ENCODE measurements around the gene SRSF7.
"Not testable (repeated sequence)": the region's sequence is repeated elsewhere in the genome, so short reads cannot be mapped to it uniquely, and the experiment has no call there.

SRSF7 gene

DNA sequence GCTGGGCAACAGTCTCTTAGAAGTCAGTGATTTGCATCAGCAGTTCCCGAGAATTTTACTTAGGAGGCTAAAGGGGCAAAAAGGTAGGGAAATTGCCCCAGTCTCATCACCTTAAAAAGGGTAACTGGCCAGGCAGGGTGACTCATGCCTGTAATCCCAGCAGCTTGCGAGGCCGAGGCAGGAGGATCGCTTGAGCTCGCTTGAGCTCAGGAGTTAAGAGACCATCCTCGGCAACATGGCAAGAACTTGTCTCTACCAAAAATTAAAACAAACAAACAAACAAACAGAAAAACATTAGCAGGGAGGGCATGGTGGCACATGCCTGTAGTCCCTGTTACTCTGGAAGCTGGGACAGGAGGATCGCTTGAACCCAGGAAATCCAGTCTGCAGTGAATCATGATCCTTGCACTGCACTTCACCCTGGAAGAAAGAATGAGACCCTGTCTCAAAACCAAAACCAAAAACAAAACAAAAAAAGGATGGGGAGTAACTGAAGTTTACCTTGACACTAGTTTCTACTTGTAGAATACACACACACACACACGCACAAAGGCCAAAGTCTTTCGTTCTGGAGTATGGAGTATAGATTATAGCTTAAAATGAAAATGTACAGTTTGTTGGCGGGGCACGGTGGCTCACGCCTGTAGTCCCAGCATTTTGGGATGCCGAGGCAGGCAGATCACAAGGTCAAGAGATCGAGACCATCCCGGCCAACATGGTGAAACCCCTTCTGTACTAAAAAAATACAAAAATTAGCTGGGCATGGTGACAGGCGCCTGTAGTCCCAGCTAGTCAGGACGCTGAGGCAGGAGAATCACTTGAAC is 24.1 kb upstream of the SRSF7 start:
- Mint-ChIP-seq H3K27ac (no peak overlapping the region), H3K4me3 (no peak overlapping the region), H3K9me3 (no peaks in the 10 kb centered on the region), H3K27me3 (peaks cover 42% of the 10 kb centered on the region), H3K36me3 (peaks cover 5% of the 10 kb centered on the region), H3K4me1 (peaks cover 20% of the 10 kb centered on the region)
- CTCF ChIA-PET: no interaction called here
- no peak for DNase-seq

GRCh38 chr2:38771632-38772031 is 20.5 kb upstream of the SRSF7 start:
- no peaks in the 10 kb centered on the region for H3K36me3 Mint-ChIP-seq
- H3K27ac Mint-ChIP-seq: no peak overlapping the region
- H3K4me1 Mint-ChIP-seq: peaks cover 4% of the 10 kb centered on the region
- no peak for DNase-seq
- no peaks in the 10 kb centered on the region for H3K9me3 Mint-ChIP-seq
- peaks cover 38% of the 10 kb centered on the region for H3K27me3 Mint-ChIP-seq
- CTCF ChIA-PET: no interaction called here
- H3K4me3 Mint-ChIP-seq: no peak overlapping the region

DNA sequence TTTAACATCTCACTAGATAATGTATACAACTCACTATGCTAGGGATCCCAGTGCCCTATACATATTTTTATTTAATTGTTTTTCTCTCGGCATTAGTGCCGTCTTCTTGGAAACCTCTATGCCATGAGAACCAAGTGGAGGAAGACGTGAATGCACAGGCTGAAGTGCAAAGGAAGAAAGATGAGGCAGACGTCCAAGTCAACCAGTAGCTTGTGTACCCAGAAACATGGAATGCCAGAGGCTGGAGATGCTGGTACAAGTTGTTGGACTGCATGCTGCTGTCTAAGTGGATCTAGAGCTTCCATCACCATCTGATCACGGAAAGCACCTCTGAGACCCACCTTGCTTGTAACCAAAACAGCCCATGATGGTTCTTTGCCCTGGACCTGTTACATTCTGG is 14.4 kb upstream of the SRSF7 start:
- no peaks in the 10 kb centered on the region for H3K36me3 Mint-ChIP-seq
- peaks cover 8% of the 10 kb centered on the region for H3K4me1 Mint-ChIP-seq
- peaks cover 8% of the 10 kb centered on the region for H3K27me3 Mint-ChIP-seq
- DNase-seq: no peak
- no peak overlapping the region for H3K4me3 Mint-ChIP-seq
- CTCF ChIA-PET: interaction anchor here (0.6 kb wide), 1 partner anchor 11 kb away, joined by 3 read pairs; no protein-coding TSS in a partner anchor
- no peak overlapping the region for H3K27ac Mint-ChIP-seq
- H3K9me3 Mint-ChIP-seq: no peaks in the 10 kb centered on the region

GRCh38 chr2:38765149-38765548 is 14.0 kb upstream of the SRSF7 start:
- CTCF ChIA-PET: no interaction called here
- Mint-ChIP-seq H3K4me3 (no peak overlapping the region), H3K27ac (no peak overlapping the region), H3K36me3 (no peaks in the 10 kb centered on the region), H3K9me3 (no peaks in the 10 kb centered on the region), H3K27me3 (peaks cover 8% of the 10 kb centered on the region), H3K4me1 (peaks cover 8% of the 10 kb centered on the region)
- no peak for DNase-seq

GRCh38 chr2:38763728-38764127 is 12.6 kb upstream of the SRSF7 start:
- Mint-ChIP-seq H3K4me1 (peaks cover 8% of the 10 kb centered on the region), H3K27me3 (peaks cover 3% of the 10 kb centered on the region), H3K36me3 (no peaks in the 10 kb centered on the region), H3K9me3 (no peaks in the 10 kb centered on the region), H3K4me3 (no peak overlapping the region), H3K27ac (no peak overlapping the region)
- DNase-seq: no peak
- CTCF ChIA-PET: no interaction called here

DNA sequence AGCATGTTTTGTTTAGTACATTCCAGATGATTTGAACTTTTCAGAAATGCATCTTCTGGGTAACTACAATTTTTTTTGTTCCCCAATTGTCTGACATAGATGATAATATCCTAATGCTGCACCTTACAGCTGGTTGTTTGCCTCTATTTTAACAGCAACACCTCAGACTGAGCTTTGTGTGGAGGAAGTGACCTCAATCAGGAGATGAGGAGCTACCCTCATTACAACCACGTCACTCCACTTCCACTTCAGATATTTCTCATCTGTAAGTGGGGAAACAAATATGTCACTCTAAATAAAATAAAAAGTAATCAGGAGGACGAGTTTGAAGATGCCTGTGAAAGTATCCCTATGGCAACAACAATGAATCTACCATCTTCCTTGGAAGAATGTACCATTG is 12.1 kb upstream of the SRSF7 start:
- Mint-ChIP-seq H3K4me3 (no peak overlapping the region), H3K27me3 (peaks cover 3% of the 10 kb centered on the region), H3K9me3 (no peaks in the 10 kb centered on the region), H3K4me1 (peaks cover 8% of the 10 kb centered on the region), H3K27ac (no peak overlapping the region), H3K36me3 (no peaks in the 10 kb centered on the region)
- no peak for DNase-seq
- CTCF ChIA-PET: no interaction called here

DNA sequence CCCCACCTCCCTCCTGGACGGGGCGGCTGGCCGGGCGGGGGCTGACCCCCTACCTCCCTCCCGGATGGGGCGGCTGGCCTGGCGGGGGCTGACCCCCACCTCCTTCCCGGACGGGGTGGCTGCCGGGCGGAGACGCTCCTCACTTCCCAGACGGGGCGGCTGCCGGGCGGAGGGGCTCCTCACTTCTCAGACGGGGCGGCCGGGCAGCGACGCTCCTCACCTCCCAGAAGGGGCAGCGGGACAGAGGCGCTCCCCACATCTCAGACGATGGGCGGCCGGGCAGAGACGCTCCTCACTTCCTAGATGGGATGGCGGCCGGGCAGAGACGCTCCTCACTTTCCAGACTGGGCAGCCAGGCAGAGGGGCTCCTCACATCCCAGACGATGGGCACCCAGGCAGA is 4.7 kb upstream of the SRSF7 start:
- CTCF ChIA-PET, H3K4me3 Mint-ChIP-seq, DNase-seq, H3K9me3 Mint-ChIP-seq, H3K27ac Mint-ChIP-seq, H3K27me3 Mint-ChIP-seq, H3K36me3 Mint-ChIP-seq: not testable (repeated sequence)
- peaks cover 17% of the 10 kb centered on the region for H3K4me1 Mint-ChIP-seq

DNA sequence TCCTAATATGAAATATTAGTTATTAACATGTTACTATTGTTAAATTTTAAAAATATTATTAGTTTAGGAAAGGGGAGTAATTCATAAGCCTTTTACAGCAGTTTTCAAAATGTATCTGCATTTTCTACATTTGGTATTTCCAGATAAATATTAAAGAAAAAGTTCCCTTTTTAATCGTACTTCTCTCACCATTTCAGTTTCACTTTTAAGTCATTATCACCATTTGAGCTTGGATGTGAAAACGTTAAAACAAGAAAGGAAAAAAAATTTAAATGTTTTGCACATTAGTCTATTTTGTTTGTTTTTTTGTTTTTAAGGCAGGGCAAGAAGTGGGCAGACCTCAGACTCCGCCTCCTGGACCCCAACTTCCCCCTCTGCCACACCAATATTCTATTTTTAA is 3.3 kb upstream of the SRSF7 start:
- no peak for DNase-seq
- Mint-ChIP-seq H3K27ac (peak overlapping the region; percentile 62), H3K4me3 (peak overlapping the region; percentile 54), H3K4me1 (peaks cover 22% of the 10 kb centered on the region), H3K27me3 (peaks cover 4% of the 10 kb centered on the region), H3K9me3 (no peaks in the 10 kb centered on the region), H3K36me3 (peaks cover 14% of the 10 kb centered on the region)
- CTCF ChIA-PET: interaction anchor here (0.6 kb wide), 1 partner anchor 173 kb away, joined by 3 read pairs; no protein-coding TSS in a partner anchor

GRCh38 chr2:38754049-38754448 is 2.9 kb upstream of the SRSF7 start:
- Mint-ChIP-seq H3K4me3 (peak overlapping the region; percentile 64), H3K27me3 (peaks cover 4% of the 10 kb centered on the region), H3K27ac (peak overlapping the region; percentile 71), H3K36me3 (peaks cover 17% of the 10 kb centered on the region), H3K9me3 (no peaks in the 10 kb centered on the region), H3K4me1 (peaks cover 25% of the 10 kb centered on the region)
- no peak for DNase-seq
- CTCF ChIA-PET: interaction anchor here (0.6 kb wide), 1 partner anchor 172 kb away, joined by 3 read pairs; no protein-coding TSS in a partner anchor

- Mint-ChIP-seq H3K36me3 (peaks cover 37% of the 10 kb centered on the region), H3K4me3 (peak overlapping the region; percentile 98), H3K27me3 (peaks cover 4% of the 10 kb centered on the region), H3K27ac (peak overlapping the region; percentile 99), H3K4me1 (peaks cover 47% of the 10 kb centered on the region), H3K9me3 (no peaks in the 10 kb centered on the region)
- CTCF ChIA-PET: interaction anchor here (1.0 to 1.6 kb wide), 5 partner anchors 10 to 169 kb away, joined by 3 to 13 read pairs (median 4); no protein-coding TSS in a partner anchor
- DNase-seq: no peak
Measured at GRCh38 chr2:38751596-38752410, 642 bp upstream of the SRSF7 start.

DNA sequence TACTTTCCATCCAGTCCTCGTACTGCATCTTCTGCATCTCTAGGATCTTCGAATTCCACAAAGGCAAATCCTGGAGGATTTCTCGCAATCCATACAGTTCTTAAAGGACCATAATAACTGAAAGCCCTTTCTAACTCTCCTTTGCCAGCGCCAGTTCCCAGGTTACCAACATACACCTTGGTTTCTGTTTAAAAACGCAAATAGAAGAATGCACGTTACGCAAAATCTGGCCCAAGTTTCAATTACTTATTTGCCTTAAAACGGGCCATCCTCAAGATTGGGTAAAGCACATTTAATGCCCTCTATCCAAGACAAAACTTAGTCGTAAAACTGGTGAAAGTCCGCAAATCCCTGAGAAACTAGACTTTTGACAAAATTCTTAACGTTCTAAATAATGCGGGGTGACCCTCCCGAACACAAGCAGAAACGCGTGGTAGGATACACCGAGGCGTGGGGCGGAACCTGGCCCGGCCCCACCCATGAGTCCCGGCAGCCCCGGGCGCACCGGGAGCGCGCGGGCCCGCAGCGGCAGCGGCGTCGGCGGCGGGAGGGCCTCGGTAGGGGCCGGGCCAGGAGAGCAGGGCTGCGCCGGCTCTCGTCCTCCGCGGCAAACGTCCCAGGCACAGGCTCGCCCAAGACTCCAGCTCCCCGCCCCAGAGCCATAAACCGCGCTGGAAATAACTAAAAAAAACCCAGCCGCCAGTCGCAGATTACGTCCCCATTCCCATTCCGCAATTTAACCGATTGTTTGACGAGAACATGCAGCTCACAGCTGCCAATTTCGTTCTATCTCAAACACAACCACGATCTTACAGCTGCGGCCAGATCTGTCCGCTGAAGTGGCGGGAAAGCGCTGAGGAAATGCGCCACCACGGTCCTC is 910 bp downstream of the SRSF7 start:
- CTCF ChIA-PET: interaction anchor here (1.0 to 1.6 kb wide), 3 partner anchors 9 to 150 kb away, joined by 3 to 13 read pairs (median 4); no protein-coding TSS in a partner anchor
- Mint-ChIP-seq H3K4me1 (peaks cover 61% of the 10 kb centered on the region), H3K36me3 (peaks cover 53% of the 10 kb centered on the region), H3K4me3 (peak overlapping the region; percentile 98), H3K9me3 (no peaks in the 10 kb centered on the region), H3K27me3 (peaks cover 4% of the 10 kb centered on the region), H3K27ac (peak overlapping the region; percentile 99)
- DNase-seq: peak; percentile 65

DNA sequence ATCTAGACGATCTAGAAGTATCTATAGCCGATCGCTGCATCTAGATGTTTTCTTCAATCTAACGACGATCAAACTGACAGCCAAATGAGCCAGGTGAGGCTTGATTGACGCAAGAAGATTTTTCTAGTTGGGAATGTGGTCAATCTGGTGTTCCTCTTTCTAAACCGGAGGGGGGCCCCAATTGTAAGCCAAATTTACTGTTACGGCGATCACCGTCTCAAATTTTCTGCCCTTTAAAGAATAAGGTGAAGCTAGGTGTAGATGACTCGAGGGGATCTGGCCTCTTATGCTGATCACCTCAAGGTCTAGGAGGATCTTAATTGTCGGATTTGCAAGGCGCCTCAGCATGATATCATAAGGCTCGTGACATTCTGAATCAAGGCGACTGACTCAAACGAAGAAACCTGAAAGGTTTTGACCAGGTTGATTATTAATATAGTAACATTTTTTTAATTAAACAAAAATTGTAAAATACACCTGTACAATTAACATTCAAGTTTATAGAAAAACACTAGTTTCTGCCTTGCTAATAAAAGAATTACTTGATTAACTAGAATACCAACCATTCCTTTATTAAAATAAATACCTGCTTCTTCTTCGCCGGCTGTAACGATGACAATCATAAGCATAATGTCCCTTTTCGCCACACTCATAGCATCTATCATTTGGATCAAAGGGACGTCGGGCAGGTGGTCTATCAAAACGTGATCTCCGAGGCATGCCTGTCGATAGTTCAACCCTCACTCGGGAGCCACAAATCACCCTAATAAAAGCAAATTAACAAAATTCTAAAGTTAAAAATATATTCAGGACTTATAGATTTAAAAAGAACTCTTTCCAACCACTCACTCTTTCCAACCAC is 2.0 kb downstream of the SRSF7 start:
- Mint-ChIP-seq H3K36me3 (peaks cover 63% of the 10 kb centered on the region), H3K4me3 (peak overlapping the region; percentile 98), H3K27me3 (peaks cover 4% of the 10 kb centered on the region), H3K9me3 (no peaks in the 10 kb centered on the region), H3K4me1 (peaks cover 71% of the 10 kb centered on the region), H3K27ac (peak overlapping the region; percentile 99)
- CTCF ChIA-PET: interaction anchor here (1.2 kb wide), 1 partner anchor 10 kb away, joined by 4 read pairs; no protein-coding TSS in a partner anchor
- DNase-seq: no peak

DNA sequence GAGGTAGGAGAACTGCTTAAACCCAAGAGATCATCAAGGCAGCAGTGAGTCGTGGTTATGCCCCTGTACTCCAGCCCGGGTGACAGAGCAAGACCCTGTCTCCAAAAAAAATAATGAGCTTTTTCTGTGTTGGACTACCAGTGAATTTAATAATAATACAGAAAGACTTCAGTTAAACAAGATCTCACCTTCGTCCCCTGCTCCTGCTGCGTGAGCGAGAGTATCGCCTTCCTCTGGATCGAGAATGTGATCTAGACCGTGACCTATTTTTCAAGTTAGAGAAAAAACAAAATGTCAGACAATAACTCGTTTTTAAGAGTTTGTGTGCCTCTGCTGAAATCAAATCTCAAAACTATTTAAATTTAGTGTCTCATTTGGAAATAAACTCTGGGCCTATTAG is 2.8 kb downstream of the SRSF7 start:
- Mint-ChIP-seq H3K4me1 (peaks cover 67% of the 10 kb centered on the region), H3K9me3 (no peaks in the 10 kb centered on the region), H3K27me3 (peaks cover 4% of the 10 kb centered on the region), H3K27ac (no peak overlapping the region), H3K4me3 (peak overlapping the region; percentile 52), H3K36me3 (peaks cover 71% of the 10 kb centered on the region)
- no peak for DNase-seq
- CTCF ChIA-PET: interaction anchor here (1.2 kb wide), 1 partner anchor 9 kb away, joined by 4 read pairs; no protein-coding TSS in a partner anchor
